ENCODE data around the gene DHRS3. TPM values are rescaled to one million over a fixed set of nuclear protein-coding genes. Genes with fewer than 3 reads are reported as not detected.

DHRS3 gene

Small RNA genes within 50 kb of the gene (small RNA-seq; reads per million reads assigned to genes)
- gene MIR6730 (ENCODE audit: low read depth): not detected
- gene RNU6ATAC18P (ENCODE audit: low read depth): not detected
